Measurements from ENCODE around the gene POLA2. TPM values are rescaled to one million over a fixed set of nuclear protein-coding genes. Genes with fewer than 3 reads are reported as not detected.

POLA2 gene, protein sequence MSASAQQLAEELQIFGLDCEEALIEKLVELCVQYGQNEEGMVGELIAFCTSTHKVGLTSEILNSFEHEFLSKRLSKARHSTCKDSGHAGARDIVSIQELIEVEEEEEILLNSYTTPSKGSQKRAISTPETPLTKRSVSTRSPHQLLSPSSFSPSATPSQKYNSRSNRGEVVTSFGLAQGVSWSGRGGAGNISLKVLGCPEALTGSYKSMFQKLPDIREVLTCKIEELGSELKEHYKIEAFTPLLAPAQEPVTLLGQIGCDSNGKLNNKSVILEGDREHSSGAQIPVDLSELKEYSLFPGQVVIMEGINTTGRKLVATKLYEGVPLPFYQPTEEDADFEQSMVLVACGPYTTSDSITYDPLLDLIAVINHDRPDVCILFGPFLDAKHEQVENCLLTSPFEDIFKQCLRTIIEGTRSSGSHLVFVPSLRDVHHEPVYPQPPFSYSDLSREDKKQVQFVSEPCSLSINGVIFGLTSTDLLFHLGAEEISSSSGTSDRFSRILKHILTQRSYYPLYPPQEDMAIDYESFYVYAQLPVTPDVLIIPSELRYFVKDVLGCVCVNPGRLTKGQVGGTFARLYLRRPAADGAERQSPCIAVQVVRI
- total RNA-seq (2014; rRNA removed; shearing (Covaris generic); ENCODE audit: low replicate concordance), result 4.6 and 8.9 TPM in 2 replicates

DNA sequence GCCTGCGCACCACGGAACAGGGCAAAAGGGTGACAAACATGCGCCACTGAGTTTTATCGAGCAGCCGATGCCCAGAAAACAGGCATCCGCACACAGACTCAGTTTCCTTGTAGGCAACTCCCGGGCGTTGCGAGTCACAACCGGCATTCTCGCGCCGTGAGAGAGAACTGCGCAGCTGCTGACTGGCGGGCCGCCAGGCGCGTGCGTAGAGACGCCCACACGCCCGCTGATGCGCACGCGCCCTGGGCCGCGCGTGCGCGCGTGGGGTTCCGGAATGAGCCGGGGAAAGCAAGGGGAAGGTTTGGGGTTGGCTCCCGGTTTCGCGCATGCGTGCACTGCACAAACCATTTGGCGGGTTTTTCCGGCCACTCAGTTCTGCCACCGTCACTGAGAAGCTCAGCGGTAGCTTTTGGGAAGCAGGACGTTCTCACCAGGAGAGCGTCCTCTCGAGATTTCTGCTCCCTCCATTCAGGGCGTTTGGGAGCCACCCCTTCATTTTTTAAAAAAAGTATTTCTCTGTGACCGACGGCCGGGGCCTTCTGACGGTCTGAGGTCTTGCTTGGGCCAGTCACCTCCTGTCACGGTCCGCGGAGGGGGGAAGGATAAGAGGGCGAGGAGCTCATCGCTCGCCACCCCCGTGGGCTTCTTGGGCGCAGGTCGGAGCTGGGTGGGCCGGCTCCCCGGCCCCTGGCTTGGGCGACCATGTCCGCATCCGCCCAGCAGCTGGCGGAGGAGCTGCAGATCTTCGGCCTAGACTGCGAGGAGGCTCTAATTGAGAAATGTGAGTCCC, at the start of gene POLA2:
TSS of gene POLA2 (plus strand) at position 372 of the 790 bp plus-strand sequence. CDS start at position 703, 331 bp downstream.
- Histone ChIP-seq H3K9me3 (no peaks in the 10 kb centered on the region), H3K4me3 (peak within 1 kb of the TSS; percentile 83), H3K27me3 (no peaks in the 10 kb centered on the region), H3K36me3 (peaks cover 7% of the 10 kb centered on the region)
- peak; percentile 92 for DNase-seq

DNA sequence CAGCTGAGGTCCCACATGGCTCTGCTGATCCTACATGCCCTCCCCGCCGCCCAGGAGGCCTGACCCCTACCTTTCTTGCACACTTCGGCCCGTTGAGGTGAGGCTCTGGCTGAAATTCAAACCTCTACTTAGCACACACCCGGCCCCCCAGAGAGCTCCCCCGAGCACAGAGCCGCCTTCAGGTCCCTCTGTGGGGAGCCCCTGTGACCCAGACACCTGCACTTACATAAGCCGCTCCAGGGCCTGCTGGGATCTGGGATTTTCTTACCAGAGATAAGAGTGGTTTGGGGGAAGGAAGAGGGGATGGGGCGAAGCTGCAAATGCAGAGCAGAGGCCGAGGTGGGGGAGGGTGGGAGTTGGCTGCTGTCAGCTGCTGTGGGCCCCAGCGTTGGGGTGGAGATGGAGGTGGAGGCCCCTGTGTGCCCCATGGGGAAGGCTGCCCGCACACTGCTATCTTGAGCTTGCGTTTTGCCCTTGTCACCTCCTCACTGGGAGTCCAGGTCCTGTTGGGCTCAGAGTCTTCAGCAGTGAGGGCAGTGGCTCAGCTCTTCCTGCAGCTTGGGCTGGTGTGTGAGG, 49.4 kb upstream of the POLA2 start:
- DNase-seq, result no peak
- no peaks in the 10 kb centered on the region for H3K9me3 ChIP-seq
- peaks cover 12% of the 10 kb centered on the region for H3K36me3 ChIP-seq
- H3K27me3 ChIP-seq, result no peaks in the 10 kb centered on the region
- no peak overlapping the region for H3K4me3 ChIP-seq

DNA sequence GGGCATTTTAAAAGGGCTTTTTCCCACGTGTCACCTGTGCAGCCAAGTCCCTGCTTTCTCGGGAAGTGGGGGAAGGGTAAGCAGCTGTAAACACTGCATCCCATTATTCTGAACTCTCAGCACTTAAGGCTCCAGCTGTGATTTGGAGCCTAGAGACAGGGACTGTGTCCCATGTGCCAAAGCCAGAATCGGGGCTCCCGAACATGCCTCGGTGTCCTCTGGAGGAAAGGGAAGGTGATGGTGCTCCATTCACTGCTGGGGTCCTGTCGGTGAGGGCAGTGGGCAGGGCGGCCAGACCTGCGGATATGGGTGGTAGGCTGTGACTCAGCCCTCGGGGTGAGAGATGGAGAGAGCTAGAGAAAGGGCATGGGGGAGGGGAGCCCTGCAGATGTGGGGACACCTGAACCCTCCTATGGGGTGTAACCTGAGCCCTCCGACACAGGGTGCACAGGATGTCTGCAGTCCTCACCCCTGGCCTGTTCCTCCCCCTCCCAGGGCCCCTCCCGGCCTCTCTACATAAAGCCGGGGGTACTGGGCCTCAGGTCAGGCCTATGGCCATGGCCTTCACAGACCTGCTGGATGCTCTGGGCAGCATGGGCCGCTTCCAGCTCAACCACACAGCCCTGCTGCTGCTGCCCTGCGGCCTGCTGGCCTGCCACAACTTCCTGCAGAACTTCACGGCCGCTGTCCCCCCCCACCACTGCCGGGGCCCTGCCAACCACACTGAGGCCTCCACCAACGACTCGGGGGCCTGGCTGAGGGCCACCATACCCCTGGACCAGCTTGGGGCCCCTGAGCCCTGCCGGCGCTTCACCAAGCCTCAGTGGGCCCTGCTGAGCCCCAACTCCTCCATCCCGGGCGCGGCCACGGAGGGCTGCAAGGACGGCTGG, 48.2 kb upstream of the POLA2 start:
- no peak for DNase-seq
- H3K27me3 ChIP-seq, result no peaks in the 10 kb centered on the region
- peaks cover 12% of the 10 kb centered on the region for H3K36me3 ChIP-seq
- H3K9me3 ChIP-seq, result no peaks in the 10 kb centered on the region
- no peak overlapping the region for H3K4me3 ChIP-seq

DNA sequence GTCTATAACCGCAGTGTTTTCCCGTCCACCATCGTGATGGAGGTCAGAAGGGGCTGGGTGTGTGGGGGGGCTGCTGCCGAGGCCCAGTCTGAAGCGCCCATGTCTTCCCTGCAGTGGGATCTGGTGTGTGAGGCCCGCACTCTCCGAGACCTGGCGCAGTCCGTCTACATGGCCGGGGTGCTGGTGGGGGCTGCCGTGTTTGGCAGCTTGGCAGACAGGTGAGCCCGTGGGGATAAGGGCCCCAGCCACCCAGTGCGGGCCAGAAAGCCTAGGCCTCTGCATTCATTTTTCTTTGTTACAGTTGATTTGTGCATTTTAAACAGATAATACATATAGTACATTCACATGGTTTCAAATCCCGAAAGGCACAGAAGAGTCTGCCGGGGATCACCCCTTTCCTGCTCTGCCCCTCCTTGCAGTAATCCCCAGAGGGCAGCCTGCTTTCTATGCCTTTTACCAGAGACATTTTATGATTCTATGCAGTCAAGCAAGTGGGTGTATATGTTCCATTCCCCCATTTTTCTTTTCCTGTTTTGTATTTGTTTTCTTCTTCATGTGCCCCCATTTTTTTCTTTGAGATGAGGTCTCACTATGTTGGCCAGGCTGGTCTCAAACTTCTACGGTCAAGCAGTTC, 47.4 kb upstream of the POLA2 start:
- DNase-seq, result no peak
- Histone ChIP-seq H3K27me3 (no peaks in the 10 kb centered on the region), H3K9me3 (no peaks in the 10 kb centered on the region), H3K36me3 (peaks cover 10% of the 10 kb centered on the region), H3K4me3 (no peak overlapping the region)

DNA sequence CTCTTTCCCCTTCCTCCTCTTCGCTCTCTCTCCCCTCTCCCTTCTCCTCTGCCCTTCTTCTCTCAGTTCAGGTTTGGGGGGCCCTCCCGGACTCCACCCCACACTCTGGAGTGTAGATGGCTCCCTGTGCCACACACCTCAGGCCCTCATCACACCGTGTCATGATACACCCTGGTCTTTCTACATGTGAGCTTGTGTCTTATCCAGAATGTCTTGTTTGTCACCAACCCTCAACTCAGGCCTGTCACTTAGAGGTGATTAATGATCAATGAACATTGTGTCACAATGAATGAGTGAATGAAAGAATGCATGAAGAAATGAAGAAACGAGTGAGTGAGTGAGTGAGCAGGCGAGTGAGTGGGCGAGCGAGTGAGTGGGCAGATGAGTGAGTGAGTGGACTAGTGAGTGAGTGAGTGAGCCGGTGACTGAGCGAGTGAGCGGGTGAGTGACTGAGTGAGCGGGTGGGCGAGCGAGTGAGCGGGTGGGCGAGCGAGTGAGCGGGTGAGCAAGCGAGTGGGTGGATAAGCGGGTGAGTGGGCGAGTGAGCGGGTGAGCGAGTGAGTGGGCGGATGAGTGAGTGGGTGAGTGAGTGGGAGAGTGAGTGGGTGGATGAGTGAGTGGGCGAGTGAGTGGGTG, 46.2 kb upstream of the POLA2 start:
- Histone ChIP-seq H3K36me3 (peaks cover 5% of the 10 kb centered on the region), H3K9me3 (no peaks in the 10 kb centered on the region), H3K27me3 (no peaks in the 10 kb centered on the region), H3K4me3 (no peak overlapping the region)
- DNase-seq, result peak; percentile 23

DNA sequence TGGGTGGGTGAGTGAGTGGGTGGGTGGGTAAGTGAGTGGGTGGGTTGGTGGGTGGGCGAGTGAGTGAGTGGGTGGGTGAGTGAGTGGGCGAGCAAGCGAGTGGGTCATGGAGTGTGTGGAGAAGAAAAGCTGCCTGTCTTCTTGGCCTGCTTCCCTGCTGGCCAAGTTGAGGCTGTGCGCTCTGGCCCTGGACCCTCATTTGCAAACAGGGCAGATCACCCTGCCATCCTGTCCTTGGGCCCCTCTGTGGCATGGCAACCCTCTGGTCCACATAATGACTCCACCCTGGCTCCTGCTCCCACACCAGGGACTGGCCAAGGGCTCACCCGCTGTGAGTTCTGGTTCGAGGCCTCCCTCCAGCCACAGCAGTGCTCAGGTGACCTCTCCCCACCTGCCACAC, 44.9 kb upstream of the POLA2 start:
- H3K36me3 ChIP-seq, result no peaks in the 10 kb centered on the region
- no peak for DNase-seq
- H3K4me3 ChIP-seq, result no peak overlapping the region
- H3K9me3 ChIP-seq, result no peaks in the 10 kb centered on the region
- H3K27me3 ChIP-seq, result no peaks in the 10 kb centered on the region

DNA sequence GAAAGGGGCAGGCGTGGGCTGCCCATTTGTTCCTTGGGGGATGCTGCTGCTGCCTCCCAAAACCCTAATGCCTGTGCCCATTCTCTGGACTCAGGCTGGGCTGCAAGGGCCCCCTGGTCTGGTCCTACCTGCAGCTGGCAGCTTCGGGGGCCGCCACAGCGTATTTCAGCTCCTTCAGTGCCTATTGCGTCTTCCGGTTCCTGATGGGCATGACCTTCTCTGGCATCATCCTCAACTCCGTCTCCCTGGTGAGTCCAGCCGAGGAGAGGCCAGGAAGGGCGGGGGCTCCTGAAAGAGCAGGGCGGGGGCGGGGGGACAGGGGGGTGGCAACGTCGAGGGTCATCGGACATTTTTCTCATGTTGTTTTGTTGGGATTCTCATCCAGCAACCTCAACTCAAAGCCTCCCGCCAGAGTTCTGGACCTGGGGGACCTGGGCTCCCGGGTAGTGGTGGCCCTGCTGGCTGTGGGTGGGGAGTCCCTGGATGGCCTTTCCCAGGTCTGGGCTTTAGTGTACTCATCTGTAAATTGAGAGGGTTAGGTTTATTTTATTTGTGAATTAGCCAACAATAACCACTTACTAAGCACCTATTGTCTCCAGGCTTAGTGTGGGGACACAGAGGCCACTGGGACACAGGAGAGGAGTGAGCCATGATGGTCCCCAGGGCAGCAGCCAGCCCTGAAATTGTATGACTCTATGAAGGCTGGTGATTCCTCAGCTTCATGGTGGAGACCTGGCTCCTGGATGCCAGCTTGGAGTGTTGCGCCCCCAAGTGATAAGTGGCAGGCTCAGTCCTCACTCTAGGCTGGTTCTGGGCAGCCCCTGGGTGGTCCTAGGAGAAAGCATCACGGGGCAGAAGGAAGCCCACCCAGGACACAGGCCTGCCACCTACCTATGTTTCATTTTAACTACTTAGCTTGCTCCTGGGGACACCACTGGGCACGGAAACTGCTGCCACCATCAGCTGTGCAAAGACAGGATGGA, 44.0 kb upstream of the POLA2 start:
- Histone ChIP-seq H3K9me3 (no peaks in the 10 kb centered on the region), H3K27me3 (no peaks in the 10 kb centered on the region), H3K4me3 (no peak overlapping the region), H3K36me3 (no peaks in the 10 kb centered on the region)
- no peak for DNase-seq

DNA sequence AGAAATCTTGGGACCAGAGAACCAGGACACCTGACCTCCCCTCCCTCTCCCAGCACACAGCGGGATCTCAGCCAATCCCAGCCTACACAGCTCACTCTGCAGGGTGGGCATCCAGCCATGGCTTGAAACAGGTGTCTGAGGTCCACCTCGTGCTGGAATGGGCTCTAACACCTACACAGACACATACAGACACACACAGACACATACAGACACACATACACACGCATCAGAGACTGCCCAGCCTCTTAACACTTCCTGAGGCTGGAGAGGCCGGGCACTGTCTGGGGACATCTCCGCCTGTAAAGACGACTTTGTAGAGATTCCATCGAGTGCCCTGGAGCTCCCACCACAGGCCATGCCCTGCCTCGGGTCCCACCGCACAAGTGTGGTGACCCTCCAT, 43.3 kb upstream of the POLA2 start:
- DNase-seq, result no peak
- Histone ChIP-seq H3K9me3 (no peaks in the 10 kb centered on the region), H3K4me3 (no peak overlapping the region), H3K27me3 (no peaks in the 10 kb centered on the region), H3K36me3 (no peaks in the 10 kb centered on the region)

DNA sequence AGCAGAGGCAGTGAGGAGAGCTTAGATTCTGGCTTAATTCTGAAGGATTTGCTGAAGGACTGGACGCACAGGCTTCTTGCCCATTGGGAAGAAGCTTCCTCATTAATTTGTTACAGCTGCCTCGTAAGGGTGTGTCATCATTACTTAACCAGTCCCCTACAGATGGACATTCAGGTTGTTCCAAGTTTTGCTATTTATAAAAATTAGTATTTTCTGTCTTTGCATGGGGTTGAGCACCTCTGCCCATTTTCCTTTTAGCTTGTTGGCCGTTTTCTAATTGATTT, 41.9 kb upstream of the POLA2 start:
- Histone ChIP-seq H3K9me3 (no peaks in the 10 kb centered on the region), H3K36me3 (no peaks in the 10 kb centered on the region), H3K4me3 (no peak overlapping the region), H3K27me3 (no peaks in the 10 kb centered on the region)
- DNase-seq, result peak; percentile 34

DNA sequence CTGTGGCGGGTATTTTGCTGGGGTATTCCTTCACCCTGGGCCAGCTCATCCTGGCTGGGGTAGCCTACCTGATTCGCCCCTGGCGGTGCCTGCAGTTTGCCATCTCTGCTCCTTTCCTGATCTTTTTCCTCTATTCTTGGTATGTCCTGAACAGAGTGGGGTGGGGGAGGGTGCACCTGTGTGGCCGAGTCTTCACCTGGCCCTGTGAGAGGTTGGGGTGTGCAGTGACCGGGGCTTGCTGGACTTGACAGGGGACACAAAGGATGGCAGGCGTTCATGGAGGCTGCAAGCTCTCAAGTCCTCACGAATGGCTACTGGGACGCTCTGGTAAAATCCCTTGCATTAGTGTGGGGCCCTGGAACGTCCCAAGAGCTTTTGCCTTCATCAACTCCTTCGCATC, 40.7 kb upstream of the POLA2 start:
- Histone ChIP-seq H3K9me3 (no peaks in the 10 kb centered on the region), H3K36me3 (no peaks in the 10 kb centered on the region), H3K4me3 (no peak overlapping the region), H3K27me3 (no peaks in the 10 kb centered on the region)
- no peak for DNase-seq

DNA sequence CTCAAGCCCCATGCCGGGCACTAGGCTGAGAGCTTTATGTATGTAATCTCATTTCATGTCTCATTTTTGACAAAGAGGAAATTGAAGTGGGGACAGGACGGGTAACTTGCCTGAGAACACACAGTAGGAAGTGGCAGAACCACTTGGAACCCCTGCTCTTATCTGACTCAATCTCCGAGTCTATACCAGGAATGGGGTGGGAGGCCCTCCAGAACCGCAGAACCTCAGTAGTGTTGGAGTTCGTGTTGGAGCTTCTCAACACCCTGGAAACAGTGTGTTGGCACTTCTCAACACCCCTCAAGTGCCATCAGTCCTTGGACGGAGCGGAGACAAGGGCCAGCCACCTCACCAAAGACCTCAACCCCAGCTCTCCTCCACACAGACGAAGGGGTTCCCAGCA, 38.8 kb upstream of the POLA2 start:
- Histone ChIP-seq H3K27me3 (no peaks in the 10 kb centered on the region), H3K9me3 (no peaks in the 10 kb centered on the region), H3K36me3 (no peaks in the 10 kb centered on the region), H3K4me3 (no peak overlapping the region)
- DNase-seq, result no peak

DNA sequence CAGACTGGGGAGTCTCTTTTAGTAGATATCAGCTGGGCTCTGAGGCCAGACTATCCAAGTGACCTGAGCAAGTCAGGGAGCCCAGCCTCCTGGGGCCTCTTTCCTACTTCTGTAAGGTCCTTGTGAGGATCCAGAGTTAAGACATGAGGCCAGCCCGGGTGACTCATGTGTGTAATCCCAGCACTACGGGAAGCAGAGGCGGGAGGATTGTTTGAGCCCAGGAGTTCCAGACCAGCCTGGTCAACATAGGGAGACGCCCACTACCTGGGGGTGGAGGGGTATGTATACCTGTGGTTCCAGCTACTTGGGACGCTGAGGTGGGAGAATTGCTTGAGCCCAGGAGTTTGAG, 36.9 kb upstream of the POLA2 start:
- H3K27me3 ChIP-seq, result no peaks in the 10 kb centered on the region
- H3K36me3 ChIP-seq, result no peaks in the 10 kb centered on the region
- H3K4me3 ChIP-seq, result no peak overlapping the region
- DNase-seq, result peak; percentile 77
- H3K9me3 ChIP-seq, result no peaks in the 10 kb centered on the region

DNA sequence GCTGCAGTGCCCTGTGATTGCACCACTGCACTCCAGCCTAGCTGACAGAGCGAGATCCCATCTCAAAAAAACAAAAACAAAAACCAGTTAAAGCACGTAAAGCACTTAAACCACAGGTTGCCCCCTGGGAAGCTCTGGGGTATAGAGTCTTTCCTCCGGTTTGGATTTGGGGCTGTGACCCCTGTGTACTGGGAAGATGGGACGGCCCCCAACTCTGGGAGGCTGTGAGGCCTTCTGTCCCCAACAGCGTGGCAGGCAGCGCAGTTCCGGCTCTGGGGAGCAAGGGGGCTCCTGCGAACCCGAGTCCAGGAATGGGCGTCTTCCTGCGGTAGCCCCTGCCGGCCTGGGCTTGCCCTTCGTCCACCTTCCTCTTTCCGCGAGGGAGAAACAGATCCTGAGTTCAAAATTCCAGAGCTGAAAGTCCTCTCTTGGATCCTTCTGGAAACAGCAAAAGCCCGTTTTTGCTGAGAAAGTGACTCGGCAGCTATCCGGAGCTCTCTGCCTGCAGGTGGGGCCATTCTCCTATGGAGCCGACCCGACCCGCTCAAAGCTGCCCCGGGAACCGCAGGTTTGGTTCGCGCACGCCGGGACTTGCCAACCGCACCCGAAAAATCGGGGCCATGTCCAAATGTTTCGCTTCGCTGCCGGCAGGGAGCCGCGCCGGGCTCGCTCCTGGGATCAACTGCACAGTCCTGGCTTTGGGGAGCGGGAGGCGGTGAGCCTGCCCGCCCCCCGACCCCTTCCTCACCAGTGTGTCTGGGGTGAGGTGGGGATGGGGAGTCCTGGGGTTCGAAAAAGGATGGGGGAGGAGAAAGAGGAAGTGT, 36.3 kb upstream of the POLA2 start:
- Histone ChIP-seq H3K9me3 (no peaks in the 10 kb centered on the region), H3K36me3 (no peaks in the 10 kb centered on the region), H3K27me3 (no peaks in the 10 kb centered on the region), H3K4me3 (peak overlapping the region; percentile 26)
- DNase-seq, result peak; percentile 57

DNA sequence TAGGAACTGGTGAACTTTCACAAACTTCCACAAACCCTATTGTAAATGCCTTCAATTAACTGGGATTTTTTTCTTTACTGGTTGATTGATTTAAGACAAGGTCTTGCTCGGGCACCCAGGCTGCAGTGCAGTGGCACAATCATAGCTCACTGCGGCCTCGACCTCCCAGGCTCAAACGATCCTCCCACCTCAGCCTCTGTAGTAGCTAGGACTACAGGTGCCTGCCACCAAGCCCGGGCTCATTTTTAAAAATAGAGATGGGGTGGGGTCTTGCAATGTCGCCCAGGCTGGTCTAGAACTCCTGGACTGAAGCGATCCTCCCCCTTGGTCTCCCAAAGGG, 35.7 kb upstream of the POLA2 start:
- Histone ChIP-seq H3K4me3 (peak overlapping the region; percentile 26), H3K27me3 (no peaks in the 10 kb centered on the region), H3K9me3 (no peaks in the 10 kb centered on the region), H3K36me3 (no peaks in the 10 kb centered on the region)
- DNase-seq, result no peak

Data from MG63 (cell line).